Gastrocnemius medialis (tissue), 4 donors: ENCODE data around the gene DAB2IP. TPM values are rescaled to one million over a fixed set of nuclear protein-coding genes. Genes with fewer than 3 reads are reported as not detected.

ENCODE experiments used
- ATAC-seq, 2 donors: fragments of 150-250 bp; one replicate each; pipeline ENCODE4 v1.9.1; 2016
- DNase-seq, 2 donors: peaks; one replicate each; pipeline ENCODE4 v3.0.0-alpha.2; 2019
- H3K27ac ChIP-seq, 4 donors: fragments of 200-600 bp; sonication (generic); 1 replicate in 1 of 4; 2 replicates in 3 of 4; pipeline ENCODE4 v1.5.1; 2016 to 2018; ENCODE audit warnings: mild to moderate bottlenecking in 2 of 4, moderate library complexity in 1 of 4
- H3K27me3 ChIP-seq, 3 donors: fragments of 200-600 bp; sonication (generic) in 2 of 3; 1 replicate in 1 of 3; 2 replicates in 2 of 3; pipeline versions ENCODE4 v1.5.1 to v1.6.0; 2016 to 2019; ENCODE audit warnings: mild to moderate bottlenecking in 1 of 3, moderate library complexity in 1 of 3
- H3K36me3 ChIP-seq, 2 donors: fragments of 200-600 bp; sonication (generic) in 1 of 2; one replicate each; pipeline ENCODE4 v1.5.1; 2017 to 2018
- H3K4me1 ChIP-seq, 2 donors: fragments of 200-600 bp; sonication (generic) in 1 of 2; one replicate each; pipeline ENCODE4 v1.5.1; 2016 to 2017; ENCODE audit warnings: mild to moderate bottlenecking in 2 of 2
- H3K4me3 ChIP-seq, 4 donors: fragments of 200-600 bp; sonication (generic) in 3 of 4; 1 replicate in 1 of 4; 2 replicates in 3 of 4; pipeline ENCODE4 v1.5.1; 2016 to 2019; ENCODE audit warnings: mild to moderate bottlenecking in 2 of 4
- H3K9me3 ChIP-seq, 3 donors: fragments of 200-600 bp; sonication (generic) in 2 of 3; 1 replicate in 1 of 3; 2 replicates in 2 of 3; pipeline ENCODE4 v1.5.1; 2016 to 2019
- CTCF ChIP-seq, 5 experiments: fragments of 450-650 bp in 3 of 5; fragments of 200-600 bp in 2 of 5; sonication (generic) in 2 of 5; IDR thresholded peaks in 4 of 5; conservative IDR thresholded peaks in 1 of 5; 1 replicate in 4 of 5; 2 replicates in 1 of 5; pipeline ENCODE4 v1.5.1; 2016 to 2019; ENCODE audit warnings: antibody characterized with exemption in 5 of 5, mild to moderate bottlenecking in 3 of 5, moderate library complexity in 3 of 5
- POLR2A ChIP-seq, 2 donors: fragments of 450-650 bp; IDR thresholded peaks; one replicate each; pipeline ENCODE4 v1.6.1; 2017; ENCODE audit warnings: antibody characterized with exemption in 2 of 2, mild to moderate bottlenecking in 2 of 2, moderate library complexity in 2 of 2
- in situ Hi-C, 4 donors: fragments of 200-750 bp; cut with MboI; loops; one replicate each; pipeline versions ENCODE4 v1.15.0 to v1.8.0; 2017; ENCODE audit warnings: low sequenced_read_pairs in 4 of 4
- intact Hi-C: fragments of 100-400 bp; cut with DNase I; formaldehyde crosslinking; loops from one replicate; pipeline ENCODE4 v1.15.1; 2023; ENCODE audit warnings: low total_unique reads
- total RNA-seq, 4 donors: library from RNA; depleted of rRNA; stranded (reverse); fragments of >200 nt; gene quantifications; one replicate each; pipeline versions ENCODE4 v1.1.0 to v1.2.3, GENCODE V29; 2016

DAB2IP gene
- total RNA-seq, 4 donors from 2014 or later: 22.7 to 68.2 (median 37.4) TPM

GRCh38 chr9:121818841-121819427 lies 167.5 kb downstream of the DAB2IP start:
- no peak for ATAC-seq
- TF ChIP-seq CTCF (IDR thresholded peaks at IDR 0.05 in 4 of 5, conservative IDR thresholded peaks at IDR 0.05 in 1 of 5) (no peak), POLR2A (IDR thresholded peaks at IDR 0.05) (no peak)
- DNase-seq: no peak
- Histone ChIP-seq H3K36me3 (no peaks in the 10 kb centered on the region), H3K4me1 (peaks cover 5 to 7% of the 10 kb centered on the region in 2 donors), H3K9me3 (no peaks in the 10 kb centered on the region), H3K4me3 (no peak overlapping the region), H3K27ac (no peak overlapping the region), H3K27me3 (no peaks in the 10 kb centered on the region)
- in situ Hi-C loops: no loop called here
- intact Hi-C loops: no loop called here

- Histone ChIP-seq H3K27me3 (no peaks in the 10 kb centered on the region), H3K36me3 (no peaks in the 10 kb centered on the region), H3K27ac (no peak overlapping the region), H3K9me3 (no peaks in the 10 kb centered on the region), H3K4me1 (peaks cover 6 to 8% of the 10 kb centered on the region in 2 donors), H3K4me3 (no peak overlapping the region)
- intact Hi-C loops (no loop called here), in situ Hi-C loops (no loop called here)
- TF ChIP-seq CTCF (IDR thresholded peaks at IDR 0.05 in 4 of 5, conservative IDR thresholded peaks at IDR 0.05 in 1 of 5): no peak
- no peak for TF ChIP-seq POLR2A (IDR thresholded peaks at IDR 0.05)
- DNase-seq: no peak
- ATAC-seq: no peak
Measured at GRCh38 chr9:121819428-121820231, 168.2 kb downstream of the DAB2IP start.

- peaks cover 14% of the 10 kb centered on the region in 2 donors for H3K4me1 ChIP-seq
- intact Hi-C loops (no loop called here), in situ Hi-C loops (no loop called here)
- DNase-seq (no peak), ATAC-seq (no peak)
- H3K27me3 ChIP-seq: no peaks in the 10 kb centered on the region
- no peaks in the 10 kb centered on the region for H3K9me3 ChIP-seq
- no peak overlapping the region for H3K4me3 ChIP-seq
- no peak for TF ChIP-seq POLR2A (IDR thresholded peaks at IDR 0.05)
- no peak for TF ChIP-seq CTCF (IDR thresholded peaks at IDR 0.05 in 4 of 5, conservative IDR thresholded peaks at IDR 0.05 in 1 of 5)
- H3K27ac ChIP-seq: no peak overlapping the region
- H3K36me3 ChIP-seq: no peaks in the 10 kb centered on the region
Measured at GRCh38 chr9:121820286-121821005, 169.0 kb downstream of the DAB2IP start.

GRCh38 chr9:121821326-121821725 lies 169.9 kb downstream of the DAB2IP start:
- ATAC-seq: no peak
- in situ Hi-C loops: no loop called here

More at GRCh38 chr9:121821326-121821725, 169.9 kb downstream of the DAB2IP start:
- Histone ChIP-seq H3K4me1 (peaks cover 14% of the 10 kb centered on the region in 2 donors), H3K4me3 (no peak overlapping the region), H3K9me3 (no peaks in the 10 kb centered on the region), H3K27me3 (no peaks in the 10 kb centered on the region), H3K27ac (no peak overlapping the region), H3K36me3 (no peaks in the 10 kb centered on the region)
- no peak for TF ChIP-seq POLR2A (IDR thresholded peaks at IDR 0.05)
- no peak for TF ChIP-seq CTCF (IDR thresholded peaks at IDR 0.05 in 4 of 5, conservative IDR thresholded peaks at IDR 0.05 in 1 of 5)
- DNase-seq: no peak
- intact Hi-C loops: no loop called here
